HG02884 (cell line): Measurements from ENCODE around the gene UQCRHL.
"Not testable (repeated sequence)": the region's sequence is repeated elsewhere in the genome, so short reads cannot be mapped to it uniquely, and the experiment has no call there.

Experiments used
- ATAC-seq: cut with Tn5 transposase; IDR thresholded peaks from one replicate; pipeline ENCODE4 v1.9.1; 2021; ENCODE audit warnings: mild to moderate bottlenecking, moderate library complexity; ENCODE audit not compliant: unreplicated experiment

UQCRHL gene

DNA sequence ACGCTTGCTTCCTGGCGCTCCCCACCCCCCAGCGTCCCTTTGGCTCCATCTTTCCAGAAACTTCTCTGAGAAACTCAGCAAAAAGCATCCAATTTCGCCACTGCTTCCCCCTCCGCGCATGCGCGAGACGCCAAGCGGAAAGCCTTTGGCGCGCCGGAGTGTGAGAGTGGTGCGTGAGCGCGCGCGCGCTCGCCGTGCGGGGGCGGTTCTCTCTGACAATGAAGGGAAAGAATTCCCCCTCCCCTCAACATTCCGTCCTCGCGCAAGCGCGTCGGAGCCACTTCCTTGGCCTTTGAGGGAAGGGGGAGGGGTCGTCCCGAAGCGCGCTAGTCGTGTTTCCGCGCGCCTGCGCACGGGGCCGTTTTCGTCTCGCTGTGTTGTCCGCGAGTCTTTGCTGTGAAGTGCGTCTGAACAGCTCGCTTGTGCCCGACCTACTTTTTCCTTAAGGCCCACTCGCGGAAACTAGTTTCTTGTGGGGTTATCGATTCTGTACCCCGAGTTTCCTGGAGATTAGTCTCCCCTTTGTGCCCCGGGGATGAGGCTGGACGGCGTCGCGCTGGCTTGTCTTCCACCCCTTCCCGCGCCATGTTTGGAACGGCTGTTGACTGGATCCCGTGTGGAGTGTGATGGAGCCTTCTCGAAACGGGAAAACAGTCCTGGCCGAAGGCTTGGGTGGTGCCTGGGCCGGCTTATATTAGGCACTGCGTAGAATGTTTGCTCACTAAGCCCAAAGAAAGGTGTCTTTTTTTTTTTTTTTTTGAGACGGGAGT, 28.5 kb upstream of the UQCRHL start:
- ATAC-seq: peak; percentile 38

DNA sequence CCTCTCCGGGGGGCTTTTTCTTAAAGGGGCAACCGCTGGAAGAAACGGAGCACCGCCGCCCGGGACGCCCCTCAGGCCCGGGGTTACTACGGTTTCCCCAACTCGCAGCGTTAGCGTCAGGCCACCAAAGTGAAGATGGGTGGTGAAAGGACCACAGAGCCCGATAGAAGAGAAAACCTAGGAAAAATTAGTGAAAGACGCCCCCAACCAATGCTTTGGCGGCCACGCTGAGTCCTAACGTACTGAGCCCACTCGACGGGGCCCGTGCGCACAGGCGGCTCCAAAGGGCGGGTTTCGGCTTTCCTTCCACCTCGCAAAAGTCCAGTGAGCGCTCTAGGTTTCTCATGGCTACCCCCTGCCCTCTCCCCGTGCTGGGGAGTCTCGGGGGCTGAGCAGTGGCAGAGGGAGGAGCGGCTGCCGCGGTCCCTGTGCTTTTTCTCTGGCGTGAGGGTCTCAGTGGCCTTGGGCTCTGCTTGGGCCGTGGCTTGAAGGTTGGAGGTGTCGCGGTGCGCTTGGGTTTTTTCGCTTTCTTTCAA, 27.8 kb upstream of the UQCRHL start:
- ATAC-seq: peak; percentile 5

GRCh38 chr1:15834406-15835204, 27.2 kb upstream of the UQCRHL start:
- ATAC-seq: peak; percentile 39

DNA sequence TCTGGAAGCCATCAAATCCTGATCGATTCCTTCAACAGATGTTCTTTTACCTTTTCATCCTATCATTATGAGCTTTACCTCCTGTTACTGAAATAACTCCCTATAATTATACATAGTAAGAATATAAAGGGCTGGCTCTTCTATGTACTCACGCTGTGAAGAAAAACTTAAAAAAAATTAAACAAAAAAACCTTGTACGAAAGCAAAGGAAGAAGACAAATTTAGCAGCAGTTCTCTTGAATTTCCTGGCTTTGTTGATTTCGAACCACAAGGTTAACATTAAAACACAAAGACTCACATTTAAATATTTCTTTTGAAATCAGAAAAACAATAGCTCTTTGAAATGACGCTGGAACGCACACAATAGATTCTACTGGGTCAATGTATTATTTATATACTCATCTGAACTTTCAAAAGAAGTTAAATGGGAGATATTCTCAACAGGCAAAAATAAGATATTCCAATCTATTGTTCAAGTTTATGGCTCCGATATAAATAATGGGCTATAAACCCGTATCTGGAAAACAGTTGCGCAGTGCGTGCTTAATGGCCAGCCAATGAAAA, 26.5 kb upstream of the UQCRHL start:
- ATAC-seq: no peak

GRCh38 chr1:15833069-15833679, 25.7 kb upstream of the UQCRHL start:
- no peak for ATAC-seq

DNA sequence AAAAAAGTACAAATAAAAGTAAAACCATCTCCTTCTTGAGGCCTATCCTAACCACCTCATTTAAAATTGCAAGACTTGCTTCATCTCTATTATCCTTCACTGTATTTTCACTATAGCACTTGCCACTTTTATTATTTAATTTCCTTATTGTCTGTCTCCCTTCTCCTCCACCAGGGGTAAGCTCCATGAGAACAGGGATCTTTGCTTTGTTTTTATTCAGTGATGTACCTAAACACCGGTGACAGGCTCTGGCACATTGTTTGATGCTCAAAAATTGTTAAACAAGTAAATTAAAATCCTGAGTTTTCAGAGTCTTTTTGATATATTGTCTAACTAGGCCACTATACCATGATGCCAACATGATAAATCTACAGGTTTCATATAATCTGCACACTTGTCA, 22.8 kb upstream of the UQCRHL start:
- ATAC-seq: no peak

DNA sequence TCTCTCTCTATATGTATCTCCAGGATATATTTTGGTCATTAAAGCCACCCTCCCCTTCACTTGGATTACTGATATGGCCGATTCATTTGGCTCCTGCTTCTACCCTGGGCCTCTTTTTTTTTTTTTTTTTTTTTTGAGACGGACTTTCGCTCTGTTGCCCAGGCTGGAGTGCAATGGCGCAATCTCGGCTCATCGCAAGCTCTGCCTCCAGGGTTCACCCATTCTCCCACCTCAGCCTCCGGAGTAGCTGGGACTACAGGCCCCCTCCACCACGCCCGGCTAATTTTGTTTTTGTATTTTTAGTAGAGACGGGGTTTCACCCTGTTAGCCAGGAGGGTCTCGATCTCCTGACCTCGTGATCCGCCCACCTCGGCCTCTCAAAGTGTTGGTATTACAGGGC, 21.5 kb upstream of the UQCRHL start:
- ATAC-seq: not testable (repeated sequence)

DNA sequence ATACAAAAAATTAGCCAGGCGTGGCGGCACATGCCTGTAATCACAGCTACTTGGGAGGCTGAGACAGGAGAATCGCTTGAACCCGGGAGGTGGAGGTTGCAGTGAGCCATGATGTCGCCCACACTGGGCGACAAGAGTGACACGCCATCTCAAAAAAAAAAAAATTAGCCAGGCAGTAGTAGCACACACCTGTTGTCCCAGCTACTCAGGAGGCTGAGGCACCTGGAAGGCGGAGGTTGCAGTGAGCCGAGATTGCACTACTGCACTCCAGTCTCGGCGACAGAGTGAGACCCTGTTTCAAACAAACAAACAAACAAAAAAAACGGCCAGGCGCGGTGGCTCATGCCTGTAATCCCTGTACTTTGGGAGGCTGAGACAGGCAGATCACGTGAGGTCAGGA, 20.1 kb upstream of the UQCRHL start:
- ATAC-seq: not testable (repeated sequence)

GRCh38 chr1:15826810-15827507, 19.5 kb upstream of the UQCRHL start:
- ATAC-seq: no peak

- no peak for ATAC-seq
Observed at GRCh38 chr1:15825800-15826199, 18.4 kb upstream of the UQCRHL start.

GRCh38 chr1:15820478-15820877, 13.0 kb upstream of the UQCRHL start:
- ATAC-seq: no peak

GRCh38 chr1:15816674-15817073, 9.2 kb upstream of the UQCRHL start:
- no peak for ATAC-seq

GRCh38 chr1:15810073-15810472, 2.6 kb upstream of the UQCRHL start:
- ATAC-seq: no peak

DNA sequence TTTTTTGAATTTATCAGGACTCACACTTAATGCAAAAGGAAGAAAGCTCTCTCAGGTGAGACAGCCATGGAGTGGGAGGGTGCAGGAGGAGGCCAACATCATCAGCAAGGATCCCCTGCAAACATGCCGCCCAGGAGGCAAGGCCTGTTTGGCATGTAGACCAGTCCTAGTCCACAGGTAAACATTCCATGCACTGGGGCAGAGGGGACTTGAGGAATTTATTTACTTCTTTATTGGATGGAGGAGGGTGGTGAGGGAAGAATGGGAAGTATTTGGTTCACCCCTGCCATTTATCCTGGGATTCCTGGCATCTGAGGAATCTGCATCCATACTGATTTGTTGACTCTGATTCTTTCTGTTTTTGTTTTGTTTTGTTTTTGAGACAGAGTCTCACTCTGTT, 1.5 kb upstream of the UQCRHL start:
- no peak for ATAC-seq

GRCh38 chr1:15807121-15807520, 328 bp downstream of the UQCRHL start:
- ATAC-seq: no peak

DNA sequence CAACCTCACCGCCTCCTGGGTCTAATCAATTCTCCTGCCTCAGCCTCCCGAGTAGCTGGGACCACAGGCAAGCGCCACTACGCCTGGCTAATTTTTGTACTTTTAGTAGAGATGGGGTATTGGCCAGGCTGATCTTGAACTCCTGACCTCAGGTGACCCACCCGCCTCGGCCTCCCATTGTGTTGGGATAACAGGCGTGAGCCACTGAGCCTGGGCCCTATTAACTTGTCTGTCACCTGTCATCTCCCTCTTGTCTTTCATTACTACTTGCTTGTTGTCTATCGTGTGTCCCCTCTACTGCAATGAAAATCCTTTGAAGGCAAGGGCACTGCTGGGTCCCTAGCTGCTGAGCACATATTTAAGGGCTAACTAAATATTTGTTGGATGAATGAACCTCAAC, 3.4 kb downstream of the UQCRHL start:
- no peak for ATAC-seq

DNA sequence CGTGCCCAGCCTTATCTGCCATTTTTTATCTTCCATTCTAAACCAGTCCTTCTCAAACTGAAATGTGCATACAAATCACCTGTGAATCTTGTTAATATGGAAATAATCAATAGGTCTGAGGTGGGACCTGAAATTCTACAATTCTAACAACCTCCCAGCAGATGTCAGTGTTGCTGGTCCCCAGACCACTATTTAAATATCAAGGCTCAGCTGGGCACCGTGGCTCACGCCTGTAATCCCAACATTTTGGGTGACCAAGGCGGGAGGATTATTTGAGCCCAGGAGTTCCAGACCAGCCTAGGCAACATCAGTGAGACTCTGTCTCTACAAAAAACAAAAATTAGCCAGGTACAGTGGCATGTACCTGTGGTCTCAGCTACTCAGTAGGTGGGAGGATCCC, 4.1 kb downstream of the UQCRHL start:
- no peak for ATAC-seq

GRCh38 chr1:15802234-15802965, 5.0 kb downstream of the UQCRHL start:
- ATAC-seq: no peak

DNA sequence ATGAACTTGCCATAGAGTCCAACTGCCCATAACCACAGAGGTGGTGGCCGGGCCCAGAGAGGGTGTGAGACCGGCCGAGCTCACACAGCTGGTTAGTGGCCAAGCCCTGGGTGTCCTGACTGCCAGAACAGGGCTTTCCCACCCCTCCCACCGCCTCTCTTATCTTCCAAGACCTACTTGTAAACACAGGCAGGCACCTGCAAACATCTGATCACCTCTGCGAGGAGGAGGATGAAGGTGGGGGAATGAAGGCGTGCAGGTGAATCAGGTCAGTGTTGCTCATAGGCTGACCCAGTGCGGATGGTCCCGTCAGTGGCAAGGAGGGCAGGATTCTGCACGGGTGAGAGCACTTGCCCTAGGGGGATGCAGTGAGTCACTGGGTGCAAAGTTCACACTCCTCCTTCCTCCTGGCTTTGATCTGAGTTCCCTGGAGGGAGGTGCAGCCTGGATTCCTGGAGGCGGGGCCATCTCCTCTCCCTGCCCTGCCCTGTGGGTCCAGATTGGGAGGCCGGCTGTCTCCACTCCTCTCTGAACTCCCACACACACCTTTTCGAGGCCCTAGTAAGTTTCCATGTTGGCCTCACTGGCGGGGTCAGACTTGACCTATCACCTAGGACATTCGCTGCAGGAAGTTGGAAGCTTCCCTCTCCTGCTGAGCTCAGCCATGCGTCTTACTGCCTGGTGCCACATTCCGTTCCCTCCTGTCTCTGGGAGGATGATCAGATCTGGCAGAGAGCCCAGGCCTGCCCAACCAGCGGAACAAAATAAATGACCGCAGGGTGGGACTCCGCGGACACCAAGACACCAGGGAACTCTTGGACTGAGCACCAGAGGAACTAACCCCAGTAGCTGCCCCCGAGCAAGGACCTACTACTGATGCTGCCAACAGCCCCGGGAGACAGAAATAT, 7.3 kb downstream of the UQCRHL start:
- ATAC-seq: no peak
